ENCODE measurements around the gene SAXO1.

DNA sequence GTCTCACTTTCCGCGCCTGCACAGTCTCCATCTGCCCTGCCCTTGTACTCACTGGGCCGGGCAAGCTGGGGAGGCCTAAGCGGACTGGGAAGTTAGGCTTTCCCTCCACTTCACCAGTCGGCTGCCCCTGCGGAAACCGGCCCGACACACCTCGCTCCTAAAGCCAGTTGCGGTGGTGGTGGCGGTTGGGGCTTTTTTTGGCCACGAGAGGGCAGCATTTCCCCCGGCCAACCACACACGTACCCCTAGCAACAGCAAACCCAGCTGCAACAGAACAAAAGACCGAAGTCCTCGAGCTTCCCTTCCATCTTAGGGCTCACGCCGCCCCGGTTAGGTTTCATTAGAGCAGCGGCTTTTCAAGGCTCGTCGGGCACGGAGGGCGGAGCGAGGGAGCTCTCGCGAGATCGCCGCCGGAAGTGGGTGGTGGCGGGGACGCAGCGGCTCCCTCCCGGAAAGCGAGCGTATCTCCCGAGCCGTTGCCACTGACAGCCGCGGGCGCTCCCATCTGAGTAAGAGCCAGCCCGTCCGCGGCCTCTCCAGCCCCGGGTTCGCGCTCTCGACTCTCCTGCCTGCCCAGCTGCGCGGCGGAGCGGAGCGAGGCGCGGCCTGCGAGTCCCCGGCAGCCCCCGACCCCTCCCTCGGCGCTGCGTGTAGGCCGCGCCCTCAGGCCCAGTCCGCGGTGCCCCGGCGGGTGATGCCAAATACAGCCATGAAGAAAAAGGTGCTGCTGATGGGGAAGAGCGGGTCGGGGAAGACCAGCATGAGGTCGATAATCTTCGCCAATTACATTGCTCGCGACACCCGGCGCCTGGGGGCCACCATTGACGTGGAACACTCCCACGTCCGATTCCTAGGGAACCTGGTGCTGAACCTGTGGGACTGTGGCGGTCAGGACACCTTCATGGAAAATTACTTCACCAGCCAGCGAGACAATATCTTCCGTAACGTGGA lies 16.2 kb upstream of the SAXO1 start, which contains the start of gene RRAGA:
- TF ChIP-seq, protein P1, sequence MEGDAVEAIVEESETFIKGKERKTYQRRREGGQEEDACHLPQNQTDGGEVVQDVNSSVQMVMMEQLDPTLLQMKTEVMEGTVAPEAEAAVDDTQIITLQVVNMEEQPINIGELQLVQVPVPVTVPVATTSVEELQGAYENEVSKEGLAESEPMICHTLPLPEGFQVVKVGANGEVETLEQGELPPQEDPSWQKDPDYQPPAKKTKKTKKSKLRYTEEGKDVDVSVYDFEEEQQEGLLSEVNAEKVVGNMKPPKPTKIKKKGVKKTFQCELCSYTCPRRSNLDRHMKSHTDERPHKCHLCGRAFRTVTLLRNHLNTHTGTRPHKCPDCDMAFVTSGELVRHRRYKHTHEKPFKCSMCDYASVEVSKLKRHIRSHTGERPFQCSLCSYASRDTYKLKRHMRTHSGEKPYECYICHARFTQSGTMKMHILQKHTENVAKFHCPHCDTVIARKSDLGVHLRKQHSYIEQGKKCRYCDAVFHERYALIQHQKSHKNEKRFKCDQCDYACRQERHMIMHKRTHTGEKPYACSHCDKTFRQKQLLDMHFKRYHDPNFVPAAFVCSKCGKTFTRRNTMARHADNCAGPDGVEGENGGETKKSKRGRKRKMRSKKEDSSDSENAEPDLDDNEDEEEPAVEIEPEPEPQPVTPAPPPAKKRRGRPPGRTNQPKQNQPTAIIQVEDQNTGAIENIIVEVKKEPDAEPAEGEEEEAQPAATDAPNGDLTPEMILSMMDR (IDR thresholded peaks at IDR 0.05; ENCODE audit: low read depth, low read length) = peak; percentile 81
- no peak for TF ChIP-seq EZH2phosphoT487 (IDR thresholded peaks at IDR 0.05; ENCODE audit: low read depth)

Measured in OCI-LY3 (cell line).